ENCODE results near the gene FBXL17. TPM values are rescaled to one million over a fixed set of nuclear protein-coding genes. Genes with fewer than 3 reads are reported as not detected.

FBXL17 gene
- total and polyA plus RNA-seq, 2 of the 4 experiments (the other 2 are of a cell fraction), result 3.9 to 8.1 TPM

DNA sequence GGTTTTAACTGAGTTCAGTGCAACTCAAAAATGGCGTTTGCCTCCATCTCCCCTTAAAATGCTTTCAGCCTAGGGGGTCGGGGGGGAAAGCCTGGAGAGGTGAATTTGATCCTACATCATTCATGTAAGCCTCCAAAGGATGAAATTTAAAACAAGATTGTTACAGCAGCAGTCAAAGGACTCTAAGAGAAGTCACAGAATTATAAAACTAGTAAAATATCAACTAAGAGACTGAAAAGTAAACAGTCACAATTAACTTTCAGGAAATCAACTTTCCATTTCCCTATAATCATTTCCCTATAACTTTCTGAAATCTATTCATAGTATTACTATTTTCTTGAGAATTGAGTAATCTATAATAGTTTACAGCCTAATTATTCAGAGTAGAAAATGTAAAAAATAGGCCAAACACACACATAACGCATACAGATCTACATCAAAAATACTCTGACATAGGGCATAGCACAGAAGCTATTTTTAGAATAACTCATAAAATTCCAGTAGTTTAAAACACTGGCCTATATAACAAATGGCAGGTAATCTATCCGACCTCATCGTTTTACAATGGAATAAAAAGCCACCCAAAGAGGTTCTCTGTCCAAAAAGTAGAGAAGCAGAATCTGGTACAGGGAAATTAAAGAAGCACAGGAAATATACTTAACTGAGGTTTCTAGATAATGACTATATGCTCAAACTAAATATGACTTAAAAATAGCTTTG is 37.6 kb downstream of the FBXL17 start:
- no peak for ATAC-seq (ENCODE audit: low read depth)
- H3K27me3 ChIP-seq (ENCODE audit: control insufficient read depth, insufficient read depth, low read length), result no peaks in the 10 kb centered on the region
- H2BK20ac ChIP-seq (ENCODE audit: low read depth, low read length), result no peak overlapping the region
- no peak overlapping the region for H2AK9ac ChIP-seq (replicated peaks; ENCODE audit: low read depth, low read length, poor library complexity)
- no peaks in the 10 kb centered on the region for H3K9me3 ChIP-seq (ENCODE audit: control insufficient read depth, insufficient read depth, low read length)
- H3K36me3 ChIP-seq (ENCODE audit: control insufficient read depth, insufficient read depth, low read length), result no peaks in the 10 kb centered on the region; the same call in 1 of the 2 replicates
- BruUV-seq (replicated peaks), result no TSS peak
- H3K9me1 ChIP-seq (ENCODE audit: insufficient read depth, low read length), result no peaks in the 10 kb centered on the region
- no peak overlapping the region for H4K5ac ChIP-seq (ENCODE audit: low read depth, low read length)
- WGBS, 2 experiments (ENCODE audit: extremely low coverage in 2 of 2, insufficient read length in 1 of 2), result no CpG with 5 or more reads among the region's 5 CpGs
- intact Hi-C loops (cut with micrococcal nuclease), result loop anchor here (2.0 kb wide), 1 partner anchor 671 kb away; no protein-coding TSS in a partner anchor
- H2BK15ac ChIP-seq (ENCODE audit: low read depth, low read length), result no peak overlapping the region
- H3K27ac ChIP-seq (ENCODE audit: insufficient read depth, low read length), result no peak overlapping the region
- POLR2A ChIA-PET (ENCODE audit: unreplicated experiment), result no interaction called here
- no peak overlapping the region for H4K8ac ChIP-seq (ENCODE audit: low read depth in 2 of 2, low read length in 2 of 2)
- no peaks in the 10 kb centered on the region for H3K4me1 ChIP-seq (ENCODE audit: control insufficient read depth, insufficient read depth, low read length)
- H4K91ac ChIP-seq (ENCODE audit: insufficient read depth, low read depth, low read length), result no peak overlapping the region
- CTCF ChIA-PET, result interaction anchor here (1.1 kb wide), 1 partner anchor 80 kb away, joined by 4 read pairs; no protein-coding TSS in a partner anchor
- H3K14ac ChIP-seq (replicated peaks; ENCODE audit: low read depth, low read length), result no peak overlapping the region
- in situ Hi-C loops (cut with MboI; ENCODE audit: low sequenced_read_pairs), result loop anchor here (5.0 to 10.0 kb wide), 2 partner anchors 87 to 189 kb away; no protein-coding TSS in a partner anchor
- H3K18ac ChIP-seq (ENCODE audit: low read depth, low read length), result no peak overlapping the region
- no peak for DNase-seq
- no peak for TF ChIP-seq RAD21 (IDR thresholded peaks at IDR 0.05; ENCODE audit: low read length)
- no peak for TF ChIP-seq CHD1 (IDR thresholded peaks at IDR 0.05; ENCODE audit: low read depth, low read length)
- no peak for TF ChIP-seq USF2 (IDR thresholded peaks at IDR 0.05; ENCODE audit: low read depth, low read length)
- no peak for TF ChIP-seq NFE2L2 (IDR thresholded peaks at IDR 0.05; ENCODE audit: low read depth, low read length)
- no peak for TF ChIP-seq POLR2A (IDR thresholded peaks at IDR 0.05; ENCODE audit: low read depth, low read length)
- TF ChIP-seq, protein P1, sequence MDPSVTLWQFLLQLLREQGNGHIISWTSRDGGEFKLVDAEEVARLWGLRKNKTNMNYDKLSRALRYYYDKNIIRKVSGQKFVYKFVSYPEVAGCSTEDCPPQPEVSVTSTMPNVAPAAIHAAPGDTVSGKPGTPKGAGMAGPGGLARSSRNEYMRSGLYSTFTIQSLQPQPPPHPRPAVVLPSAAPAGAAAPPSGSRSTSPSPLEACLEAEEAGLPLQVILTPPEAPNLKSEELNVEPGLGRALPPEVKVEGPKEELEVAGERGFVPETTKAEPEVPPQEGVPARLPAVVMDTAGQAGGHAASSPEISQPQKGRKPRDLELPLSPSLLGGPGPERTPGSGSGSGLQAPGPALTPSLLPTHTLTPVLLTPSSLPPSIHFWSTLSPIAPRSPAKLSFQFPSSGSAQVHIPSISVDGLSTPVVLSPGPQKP (IDR thresholded peaks at IDR 0.05; ENCODE audit: borderline replicate concordance, low read depth, low read length), result no peak
- no peak for TF ChIP-seq MAFK (IDR thresholded peaks at IDR 0.05; ENCODE audit: low read depth, low read length)
- TF ChIP-seq MXI1 (IDR thresholded peaks at IDR 0.05; ENCODE audit: borderline replicate concordance, low read depth, low read length), result no peak
- TF ChIP-seq BHLHE40 (IDR thresholded peaks at IDR 0.05; ENCODE audit: low read depth, low read length), result no peak
- no peak for TF ChIP-seq FOS (IDR thresholded peaks at IDR 0.05; ENCODE audit: low read depth, low read length)
- no peak for TF ChIP-seq RFX5 (IDR thresholded peaks at IDR 0.05; ENCODE audit: low read depth, low read length)
- no peak overlapping the region for H2BK120ac ChIP-seq (ENCODE audit: low read depth, low read length)
- no peak overlapping the region for H3K4me2 ChIP-seq (ENCODE audit: low read depth, low read length)
- no peaks in the 10 kb centered on the region for H4K20me1 ChIP-seq (ENCODE audit: insufficient read depth, low read length)
- H3K56ac ChIP-seq (ENCODE audit: extremely low read depth, insufficient read depth, low read length), result no peak overlapping the region
- H3K9ac ChIP-seq (ENCODE audit: low read depth, low read length), result no peak overlapping the region
- H3K79me1 ChIP-seq (ENCODE audit: low read depth in 1 of 2, low read length in 2 of 2), result no peaks in the 10 kb centered on the region
- no peak overlapping the region for H2AK5ac ChIP-seq (ENCODE audit: low read depth, low read length)
- no peak overlapping the region for H3K4ac ChIP-seq (ENCODE audit: low read depth, low read length)
- dilution Hi-C loops (cut with HindIII; ENCODE audit: low sequenced_read_pairs, unreplicated experiment), result no loop called here
- H2AFZ ChIP-seq (replicated peaks; ENCODE audit: low read length, poor library complexity), result no peak overlapping the region
- H2BK5ac ChIP-seq (ENCODE audit: low read depth, low read length, poor library complexity, severe bottlenecking), result no peak overlapping the region
- no peak overlapping the region for H3K23ac ChIP-seq (ENCODE audit: low read depth, low read length)
- H3K4me3 ChIP-seq (ENCODE audit: insufficient read depth, low read depth, low read length), result no peak overlapping the region

Data from IMR-90 (cell line).